Fibroblast of lung (primary cell): ENCODE data around the gene NOS1AP. TPM values are rescaled to one million over a fixed set of nuclear protein-coding genes. Genes with fewer than 3 reads are reported as not detected.

ENCODE experiments used
- DNase-seq, 2 donors: peaks; one replicate each; pipeline versions ENCODE4 v3.0.0 to v3.0.0-alpha.2; 2010; ENCODE audit warnings: low read depth in 2 of 2
- H2AFZ ChIP-seq: 2 replicates; pipeline ENCODE4 v1.5.1; 2012; ENCODE audit warnings: low read length, control low read depth, inconsistent platforms
- H3K27ac ChIP-seq: 2 replicates; pipeline ENCODE4 v1.5.1; 2011; ENCODE audit warnings: low read length, control low read depth; ENCODE audit not compliant: insufficient read depth
- H3K27me3 ChIP-seq: 2 replicates; pipeline ENCODE4 v1.5.1; 2011; ENCODE audit warnings: mild to moderate bottlenecking, low read length; ENCODE audit not compliant: control insufficient read depth, insufficient read depth
- H3K36me3 ChIP-seq: 2 replicates; pipeline ENCODE4 v1.5.1; 2011; ENCODE audit warnings: low read length; ENCODE audit not compliant: control insufficient read depth, insufficient read depth
- H3K4me1 ChIP-seq: 2 replicates; pipeline ENCODE4 v1.5.1; 2011; ENCODE audit warnings: low read length; ENCODE audit not compliant: control insufficient read depth, insufficient read depth; ENCODE audit errors: extremely low read depth
- H3K4me2 ChIP-seq: 2 replicates; pipeline ENCODE4 v1.5.1; 2011; ENCODE audit warnings: low read length, control low read depth; ENCODE audit not compliant: insufficient read depth; ENCODE audit errors: extremely low read depth
- H3K4me3 ChIP-seq, 4 experiments: fragments of 200-600 bp in 1 of 4; sonication (generic) in 1 of 4; replicated peaks in 1 of 4; 2 replicates each; pipeline ENCODE4 v1.5.1; 2011 to 2016; ENCODE audit warnings: low read length in 4 of 4, low read depth in 3 of 4, mild to moderate bottlenecking in 3 of 4, control low read depth in 2 of 4, inconsistent platforms in 1 of 4, mixed read lengths in 1 of 4; ENCODE audit not compliant: insufficient read depth in 1 of 4; ENCODE audit errors: control extremely low read depth in 1 of 4
- H3K79me2 ChIP-seq: 2 replicates; pipeline ENCODE4 v1.5.1; 2012; ENCODE audit warnings: mild to moderate bottlenecking, low read length, inconsistent platforms; ENCODE audit not compliant: control insufficient read depth, insufficient read depth
- H3K9ac ChIP-seq: 2 replicates; pipeline ENCODE4 v1.5.1; 2011; ENCODE audit warnings: mild to moderate bottlenecking, low read length, control low read depth; ENCODE audit not compliant: insufficient read depth
- H3K9me3 ChIP-seq: 2 replicates; pipeline ENCODE4 v1.5.1; 2012; ENCODE audit warnings: low read depth, low read length; ENCODE audit not compliant: control insufficient read depth, insufficient read depth
- H4K20me1 ChIP-seq: 2 replicates; pipeline ENCODE4 v1.5.1; 2011; ENCODE audit warnings: low read length; ENCODE audit not compliant: control insufficient read depth, insufficient read depth; ENCODE audit errors: extremely low read depth
- EZH2 ChIP-seq: IDR thresholded peaks from 2 replicates; pipeline ENCODE4 v1.5.1; 2012; ENCODE audit warnings: low read length, control low read depth, mild to moderate bottlenecking; ENCODE audit errors: missing control alignments
- polyA plus RNA-seq, 2 donors: library from polyadenylated mRNA; depleted of rRNA in 1 of 2; stranded (reverse) in 1 of 2; unstranded in 1 of 2; fragments of >200 nt; gene quantifications; 2 replicates each; pipeline ENCODE4 v1.2.1, GENCODE V29; 2011 to 2012; ENCODE audit warnings: missing spikeins in 1 of 2
- total RNA-seq: library from RNA; depleted of rRNA; stranded (reverse); fragments of >200 nt; gene quantifications from 2 replicates; pipeline ENCODE4 v1.2.1, GENCODE V29; 2014
- TF ChIP-seq, protein P1 (sequence below), 2 donors: IDR thresholded peaks in 1 of 2; conservative IDR thresholded peaks in 1 of 2; 1 replicate in 1 of 2; 2 replicates in 1 of 2; pipeline ENCODE4 v1.5.1; 2011 to 2012; ENCODE audit warnings: low read length in 2 of 2, control low read depth in 1 of 2, inconsistent platforms in 1 of 2, low read depth in 1 of 2, mild to moderate bottlenecking in 1 of 2

Gene NOS1AP
- total and polyA plus RNA-seq, 2 donors (not counting 1 experiment from before 2014, with no cell fraction given), result 0.14 to 0.17 TPM

DNA sequence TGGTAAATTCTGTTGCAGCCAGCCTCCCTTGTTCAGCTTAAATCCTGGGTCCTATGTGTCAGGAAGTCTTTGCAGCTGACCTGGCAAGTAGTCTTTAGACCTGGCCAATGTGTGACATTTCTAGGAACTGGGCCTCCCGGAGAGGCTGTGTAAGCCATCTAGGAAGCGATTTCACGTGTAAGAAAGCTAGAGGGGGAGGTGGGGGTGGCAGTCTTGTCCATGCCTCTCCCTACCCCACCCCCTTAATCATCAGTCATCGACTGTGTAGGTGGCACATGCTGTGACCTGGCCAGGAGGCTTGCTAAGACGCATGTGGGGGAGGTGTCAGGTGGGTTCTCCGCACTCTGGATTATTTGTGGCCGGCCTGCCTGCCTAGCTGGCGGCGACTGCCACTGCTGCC lies 320.5 kb downstream of the NOS1AP start:
- no peaks in the 10 kb centered on the region for H3K36me3 ChIP-seq
- H3K4me3 ChIP-seq, result no peak overlapping the region
- no peaks in the 10 kb centered on the region for H3K4me1 ChIP-seq
- no peak overlapping the region for H3K27ac ChIP-seq
- H4K20me1 ChIP-seq, result no peaks in the 10 kb centered on the region
- no peak overlapping the region for H3K9ac ChIP-seq
- no peak overlapping the region for H3K4me2 ChIP-seq
- H3K79me2 ChIP-seq, result no peaks in the 10 kb centered on the region
- TF ChIP-seq EZH2, result no peak
- TF ChIP-seq, protein P1, sequence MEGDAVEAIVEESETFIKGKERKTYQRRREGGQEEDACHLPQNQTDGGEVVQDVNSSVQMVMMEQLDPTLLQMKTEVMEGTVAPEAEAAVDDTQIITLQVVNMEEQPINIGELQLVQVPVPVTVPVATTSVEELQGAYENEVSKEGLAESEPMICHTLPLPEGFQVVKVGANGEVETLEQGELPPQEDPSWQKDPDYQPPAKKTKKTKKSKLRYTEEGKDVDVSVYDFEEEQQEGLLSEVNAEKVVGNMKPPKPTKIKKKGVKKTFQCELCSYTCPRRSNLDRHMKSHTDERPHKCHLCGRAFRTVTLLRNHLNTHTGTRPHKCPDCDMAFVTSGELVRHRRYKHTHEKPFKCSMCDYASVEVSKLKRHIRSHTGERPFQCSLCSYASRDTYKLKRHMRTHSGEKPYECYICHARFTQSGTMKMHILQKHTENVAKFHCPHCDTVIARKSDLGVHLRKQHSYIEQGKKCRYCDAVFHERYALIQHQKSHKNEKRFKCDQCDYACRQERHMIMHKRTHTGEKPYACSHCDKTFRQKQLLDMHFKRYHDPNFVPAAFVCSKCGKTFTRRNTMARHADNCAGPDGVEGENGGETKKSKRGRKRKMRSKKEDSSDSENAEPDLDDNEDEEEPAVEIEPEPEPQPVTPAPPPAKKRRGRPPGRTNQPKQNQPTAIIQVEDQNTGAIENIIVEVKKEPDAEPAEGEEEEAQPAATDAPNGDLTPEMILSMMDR (conservative IDR thresholded peaks at IDR 0.05 in 1 of 2, IDR thresholded peaks at IDR 0.05 in 1 of 2; ENCODE audit: low read depth in 1 of 2, low read length in 2 of 2), result no peak
- H3K27me3 ChIP-seq, result peaks cover 25% of the 10 kb centered on the region
- no peak overlapping the region for H2AFZ ChIP-seq
- H3K9me3 ChIP-seq, result no peaks in the 10 kb centered on the region
- peak in 1 of 2 donors; percentile 14 for DNase-seq

DNA sequence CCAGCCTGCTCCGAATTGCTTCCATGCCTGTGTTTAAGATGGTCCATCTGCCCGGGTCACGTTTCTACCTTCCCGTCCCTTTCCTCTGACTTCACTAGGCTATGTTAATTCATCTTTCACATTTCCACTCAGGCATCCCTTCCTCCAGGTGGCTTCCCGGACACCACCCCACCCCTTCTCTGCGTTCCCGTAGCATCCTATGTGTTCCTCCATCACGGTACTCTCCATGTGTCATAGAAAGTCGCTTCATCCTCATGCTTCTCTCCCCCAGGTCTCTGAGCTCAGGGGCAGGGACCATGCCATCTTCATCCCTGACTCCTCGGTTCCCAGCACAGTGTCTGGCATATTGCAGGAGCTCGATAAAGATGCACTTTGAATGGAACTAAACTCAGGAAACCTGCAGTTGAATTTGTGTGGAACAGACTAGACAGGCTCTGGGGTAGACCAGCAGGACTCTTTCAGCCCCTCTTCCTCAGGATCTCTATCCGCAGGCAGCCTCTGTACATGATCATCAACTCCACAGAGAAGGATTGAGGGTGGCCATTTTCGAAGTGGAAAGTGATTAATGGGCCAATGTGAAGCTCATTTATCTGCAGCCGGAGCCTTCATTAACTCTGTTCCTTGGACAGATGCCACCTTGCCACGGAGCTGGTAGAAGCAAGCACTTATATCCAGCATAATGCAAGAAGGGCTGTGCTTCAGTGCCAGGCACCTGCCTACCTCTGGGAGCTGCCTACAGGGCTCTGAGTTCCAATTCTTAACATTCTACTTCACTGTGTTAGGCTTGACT lies 321.1 kb downstream of the NOS1AP start:
- Histone ChIP-seq H2AFZ (no peak overlapping the region), H3K36me3 (no peaks in the 10 kb centered on the region), H3K4me1 (no peaks in the 10 kb centered on the region), H3K9ac (no peak overlapping the region), H3K9me3 (no peaks in the 10 kb centered on the region), H4K20me1 (no peaks in the 10 kb centered on the region), H3K27me3 (peaks cover 25% of the 10 kb centered on the region), H3K4me2 (no peak overlapping the region), H3K4me3 (no peak overlapping the region), H3K27ac (no peak overlapping the region), H3K79me2 (no peaks in the 10 kb centered on the region)
- no peak for TF ChIP-seq EZH2
- TF ChIP-seq, protein P1 (conservative IDR thresholded peaks at IDR 0.05 in 1 of 2, IDR thresholded peaks at IDR 0.05 in 1 of 2; ENCODE audit: low read depth in 1 of 2, low read length in 2 of 2), result no peak
- DNase-seq, result no peak

DNA sequence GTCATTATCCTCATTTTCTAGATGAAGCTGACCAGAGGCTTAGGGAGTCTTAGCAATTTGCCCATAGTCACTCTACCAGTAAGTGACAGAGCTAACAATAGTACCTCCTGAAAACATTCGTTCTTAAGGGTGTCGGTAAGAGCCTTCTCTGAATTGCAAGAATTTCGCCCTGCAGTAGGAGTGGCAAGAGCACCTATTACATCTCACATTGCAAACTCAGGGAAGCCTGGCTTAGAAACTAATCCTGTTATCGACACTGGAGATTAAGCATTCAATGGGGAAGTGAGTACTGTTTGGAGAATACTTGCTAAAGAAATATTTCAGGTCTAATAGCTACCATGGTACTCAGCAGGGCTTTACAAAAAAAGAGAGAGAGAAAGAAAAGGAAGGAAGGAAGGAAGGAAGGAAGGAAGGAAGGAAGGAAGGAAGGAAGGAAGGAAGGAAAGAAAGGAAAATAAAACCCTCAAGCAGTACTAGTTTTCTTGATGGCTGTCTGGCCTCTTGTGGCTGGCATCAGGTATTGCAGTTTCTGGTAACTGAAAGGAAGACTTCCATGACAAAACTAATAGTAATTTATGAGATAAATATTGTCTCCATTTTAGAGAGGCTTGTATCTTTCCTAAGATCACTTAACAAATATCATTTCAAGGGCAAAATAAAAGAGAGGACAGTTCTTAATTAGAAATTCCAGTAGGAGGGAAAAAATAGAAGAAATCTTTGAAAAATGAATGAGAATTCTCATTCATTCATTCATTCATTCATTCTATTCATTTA lies 322.5 kb downstream of the NOS1AP start:
- Histone ChIP-seq H3K4me1 (no peaks in the 10 kb centered on the region), H4K20me1 (no peaks in the 10 kb centered on the region), H3K4me2 (no peak overlapping the region), H3K27ac (no peak overlapping the region), H3K9ac (no peak overlapping the region), H3K9me3 (no peaks in the 10 kb centered on the region), H3K4me3 (no peak overlapping the region), H3K79me2 (no peaks in the 10 kb centered on the region), H3K36me3 (no peaks in the 10 kb centered on the region), H3K27me3 (peaks cover 24% of the 10 kb centered on the region), H2AFZ (no peak overlapping the region)
- DNase-seq, result peak; percentile 43 to 70
- TF ChIP-seq, protein P1 (conservative IDR thresholded peaks at IDR 0.05 in 1 of 2, IDR thresholded peaks at IDR 0.05 in 1 of 2; ENCODE audit: low read depth in 1 of 2, low read length in 2 of 2), result peak; percentile 88 to 93
- no peak for TF ChIP-seq EZH2
